DND-41 (cell line): Measurements from ENCODE around the gene AR.

ENCODE experiments used
- CTCF ChIP-seq: IDR thresholded peaks from 2 replicates; pipeline ENCODE4 v1.5.1; 2012; ENCODE audit warnings: borderline replicate concordance, low read length, moderate library complexity, mild to moderate bottlenecking; ENCODE audit not compliant: poor library complexity, severe bottlenecking; ENCODE audit errors: extremely low read depth
- EZH2 ChIP-seq: IDR thresholded peaks from 3 replicates; pipeline ENCODE4 v1.6.1; 2012; ENCODE audit warnings: borderline replicate concordance, low read depth, mild to moderate bottlenecking, moderate library complexity, low read length, inconsistent platforms; ENCODE audit not compliant: severe bottlenecking

GRCh38 chrX:67587946-67588624 is 44.3 kb downstream of the AR start:
- TF ChIP-seq CTCF (no peak), EZH2 (no peak)
